Parietal lobe (tissue), 1 donor: ENCODE measurements around the gene SPATA31E1. TPM values are rescaled to one million over a fixed set of nuclear protein-coding genes. Genes with fewer than 3 reads are reported as not detected.

ENCODE experiments used
- total RNA-seq: library from RNA; depleted of rRNA; stranded (reverse); fragments of >200 nt; gene quantifications from one replicate; pipeline ENCODE4 v1.2.3, GENCODE V29; 2014

SPATA31E1 gene
- total RNA-seq = not detected

GRCh38 chr9:87882627-87883026, at the start of gene SPATA31E1:
TSS of gene SPATA31E1 (plus strand) at chr9:87882877. CDS start at chr9:87882892, 15 bp downstream.

DNA sequence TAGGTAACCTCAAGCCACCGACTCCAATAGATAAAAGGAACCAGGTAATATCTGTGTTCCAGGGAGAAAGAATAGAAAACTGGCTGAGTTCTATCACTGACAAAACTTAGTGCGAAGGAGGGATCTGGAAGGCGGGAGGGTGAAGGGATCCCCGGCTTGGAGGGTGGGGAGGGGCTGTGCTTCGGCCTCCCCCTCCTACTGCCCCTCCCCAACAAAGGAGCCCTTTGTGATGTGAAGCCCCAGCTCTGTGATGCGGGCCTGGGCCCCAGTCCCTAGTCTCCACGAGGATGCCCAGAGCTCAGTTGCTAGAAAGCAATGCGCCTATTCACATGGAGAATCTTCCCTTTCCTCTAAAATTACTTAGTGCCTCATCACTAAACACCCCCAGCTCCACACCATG, 35.0 kb downstream of the SPATA31E1 start, which contains the start of gene SPATA31C1:
TSS of gene SPATA31C1 (plus strand) at position 301 of the 400 bp plus-strand sequence.

Other genes with a start within 250 kb of the SPATA31E1 start
- 20.3 TPM for gene CTSL, start 156.8 kb upstream of the SPATA31E1 start, total RNA-seq
- gene SPATA31C1, start 35.1 kb downstream of the SPATA31E1 start, total RNA-seq = not detected
- 17.8 TPM for gene CDK20, start 91.7 kb downstream of the SPATA31E1 start, total RNA-seq